CD14-positive monocyte (primary cell): ENCODE data around the gene NCF2. TPM values are rescaled to one million over a fixed set of nuclear protein-coding genes. Genes with fewer than 3 reads are reported as not detected.

Experiments
- DNase-seq, 3 donors: peaks; one replicate each; pipeline ENCODE4 v3.0.0-alpha.2; 2011 to 2022
- H2AFZ ChIP-seq: 2 replicates; pipeline ENCODE4 v1.6.0; 2012; ENCODE audit warnings: mild to moderate bottlenecking, low read depth, low read length, inconsistent platforms; ENCODE audit not compliant: insufficient read depth, poor library complexity, severe bottlenecking
- H3K27ac ChIP-seq, 2 donors: 1 replicate in 1 of 2; 2 replicates in 1 of 2; pipeline ENCODE4 v1.5.1; 2012 to 2013; ENCODE audit warnings: low read length in 2 of 2, control low read depth in 1 of 2, inconsistent platforms in 1 of 2, low read depth in 1 of 2, mild to moderate bottlenecking in 1 of 2
- H3K27me3 ChIP-seq, 2 donors: one replicate each; pipeline versions ENCODE4 v1.6.0 to v1.6.1; 2011 to 2013; ENCODE audit warnings: low read length in 2 of 2; ENCODE audit not compliant: control insufficient read depth in 2 of 2, insufficient read depth in 2 of 2
- H3K36me3 ChIP-seq, 2 donors: replicated peaks in 1 of 2; 1 replicate in 1 of 2; 2 replicates in 1 of 2; pipeline versions ENCODE4 v1.5.1 to v1.6.1; 2012 to 2013; ENCODE audit warnings: low read length in 2 of 2, control low read depth in 1 of 2, inconsistent platforms in 1 of 2, mild to moderate bottlenecking in 1 of 2; ENCODE audit not compliant: insufficient read depth in 2 of 2, control insufficient read depth in 1 of 2
- H3K4me1 ChIP-seq, 2 donors: 1 replicate in 1 of 2; 2 replicates in 1 of 2; pipeline versions ENCODE4 v1.5.1 to v1.6.1; 2012 to 2013; ENCODE audit warnings: low read length in 2 of 2, control low read depth in 1 of 2, inconsistent platforms in 1 of 2, mild to moderate bottlenecking in 1 of 2, moderate library complexity in 1 of 2; ENCODE audit not compliant: insufficient read depth in 2 of 2, control insufficient read depth in 1 of 2
- H3K4me2 ChIP-seq: replicated peaks from 2 replicates; pipeline ENCODE3; 2012; ENCODE audit warnings: low read length, moderate library complexity, mild to moderate bottlenecking; ENCODE audit not compliant: poor library complexity, severe bottlenecking; ENCODE audit errors: extremely low read depth
- H3K4me3 ChIP-seq, 3 experiments: fragments of 200-600 bp in 1 of 3; sonication (generic) in 1 of 3; replicated peaks in 1 of 3; 1 replicate in 2 of 3; 2 replicates in 1 of 3; pipeline ENCODE4 v1.5.1; 2011 to 2013; ENCODE audit warnings: low read length in 3 of 3, mild to moderate bottlenecking in 3 of 3, control low read depth in 2 of 3, low read depth in 2 of 3, inconsistent platforms in 1 of 3, moderate library complexity in 1 of 3
- H3K79me2 ChIP-seq: 2 replicates; pipeline ENCODE4 v1.6.0; 2012; ENCODE audit warnings: mild to moderate bottlenecking, control low read depth, inconsistent platforms, low read length, moderate library complexity; ENCODE audit not compliant: insufficient read depth
- H3K9ac ChIP-seq: 2 replicates; pipeline ENCODE4 v1.6.0; 2017; ENCODE audit warnings: low read length, mild to moderate bottlenecking; ENCODE audit not compliant: insufficient read depth, poor library complexity, severe bottlenecking
- H3K9me3 ChIP-seq, 2 donors: replicated peaks in 1 of 2; 1 replicate in 1 of 2; 2 replicates in 1 of 2; pipeline versions ENCODE4 v1.5.1 to v1.6.1; 2012 to 2013; ENCODE audit warnings: low read length in 2 of 2, control low read depth in 1 of 2; ENCODE audit not compliant: control insufficient read depth in 1 of 2, insufficient read depth in 1 of 2
- H4K20me1 ChIP-seq: 2 replicates; pipeline ENCODE4 v1.6.0; 2012; ENCODE audit warnings: mild to moderate bottlenecking, low read length, control low read depth, moderate library complexity; ENCODE audit not compliant: insufficient read depth
- H3K27ac Mint-ChIP-seq, 7 donors: one replicate each; pipeline ENCODE4 v1.8.0; 2020; ENCODE audit warnings: mild to moderate bottlenecking in 7 of 7, mixed read lengths in 7 of 7, moderate library complexity in 6 of 7, inconsistent platforms in 2 of 7
- H3K27me3 Mint-ChIP-seq, 3 donors: one replicate each; pipeline ENCODE4 v1.8.0; 2021 to 2022; ENCODE audit warnings: low read depth in 3 of 3, mild to moderate bottlenecking in 3 of 3, mixed read lengths in 3 of 3, moderate library complexity in 3 of 3, inconsistent platforms in 1 of 3
- H3K36me3 Mint-ChIP-seq, 2 donors: one replicate each; pipeline ENCODE4 v1.8.0; 2020; ENCODE audit warnings: mixed read lengths in 2 of 2, inconsistent platforms in 1 of 2, mild to moderate bottlenecking in 1 of 2
- H3K4me1 Mint-ChIP-seq: one replicate; pipeline ENCODE4 v1.8.0; 2020; ENCODE audit warnings: mild to moderate bottlenecking, mixed read lengths
- H3K4me3 Mint-ChIP-seq, 2 donors: one replicate each; pipeline ENCODE4 v1.8.0; 2020; ENCODE audit warnings: mild to moderate bottlenecking in 2 of 2, mixed read lengths in 2 of 2, moderate library complexity in 1 of 2
- H3K9me3 Mint-ChIP-seq, 7 donors: one replicate each; pipeline ENCODE4 v1.8.0; 2020 to 2022; ENCODE audit warnings: mixed read lengths in 7 of 7, mild to moderate bottlenecking in 6 of 7, moderate library complexity in 6 of 7, inconsistent platforms in 2 of 7
- WGBS: methylation state at CpG from one replicate; pipeline ENCODE4 v1.1.5; 2013; ENCODE audit warnings: missing lambda C conversion rate; ENCODE audit not compliant: insufficient coverage; 5-methylcytosine and 5-hydroxymethylcytosine counted together
- intact Hi-C, 2 donors: fragments of 100-400 bp; cut with micrococcal nuclease; formaldehyde crosslinking; loops; one replicate each; pipeline versions ENCODE4 v1.15.0 to v1.15.1; 2023
- polyA plus RNA-seq, 3 donors: library from polyadenylated mRNA; depleted of rRNA in 1 of 3; unstranded in 2 of 3; stranded (reverse) in 1 of 3; fragments of 300-500 nt in 2 of 3; fragments of >200 nt in 1 of 3; fragmentation: Illumina TruSeq in 2 of 3; gene quantifications; 1 replicate in 2 of 3; 2 replicates in 1 of 3; pipeline ENCODE4 v1.2.3, GENCODE V29; 2012 to 2021
- TF ChIP-seq, protein P1 (sequence below): fragments of 200-600 bp; IDR thresholded peaks from one replicate; pipeline ENCODE4 v1.8.0; 2022; ENCODE audit warnings: antibody characterized with exemption, mild to moderate bottlenecking

Gene NCF2
- polyA plus RNA-seq, 3 donors = 509 to 697 (median 557) TPM

- Mint-ChIP-seq H3K27ac (peak overlapping the region; percentile 96 to 99 (median 97)), H3K4me1 (peaks cover 85% of the 10 kb centered on the region), H3K27me3 (no peaks in the 10 kb centered on the region), H3K4me3 (no peak overlapping the region), H3K36me3 (peaks cover 78 to 96% of the 10 kb centered on the region in 2 donors), H3K9me3 (peaks cover 0 to 1% (median 0%) of the 10 kb centered on the region in 7 donors)
- Histone ChIP-seq H3K36me3 (peaks cover 67 to 70% of the 10 kb centered on the region in 2 donors), H3K9ac (peak overlapping the region; percentile 30), H4K20me1 (peaks cover 83% of the 10 kb centered on the region), H3K79me2 (peaks cover 92% of the 10 kb centered on the region), H3K4me2 (peak overlapping the region; percentile 39), H3K4me3 (peak overlapping the region in 1 of 3 experiments; percentile 44), H3K27me3 (no peaks in the 10 kb centered on the region), H3K9me3 (no peaks in the 10 kb centered on the region), H3K4me1 (peaks cover 95 to 97% of the 10 kb centered on the region in 2 donors), H3K27ac (peak overlapping the region; percentile 76 to 90), H2AFZ (no peak overlapping the region)
- TF ChIP-seq, protein P1, sequence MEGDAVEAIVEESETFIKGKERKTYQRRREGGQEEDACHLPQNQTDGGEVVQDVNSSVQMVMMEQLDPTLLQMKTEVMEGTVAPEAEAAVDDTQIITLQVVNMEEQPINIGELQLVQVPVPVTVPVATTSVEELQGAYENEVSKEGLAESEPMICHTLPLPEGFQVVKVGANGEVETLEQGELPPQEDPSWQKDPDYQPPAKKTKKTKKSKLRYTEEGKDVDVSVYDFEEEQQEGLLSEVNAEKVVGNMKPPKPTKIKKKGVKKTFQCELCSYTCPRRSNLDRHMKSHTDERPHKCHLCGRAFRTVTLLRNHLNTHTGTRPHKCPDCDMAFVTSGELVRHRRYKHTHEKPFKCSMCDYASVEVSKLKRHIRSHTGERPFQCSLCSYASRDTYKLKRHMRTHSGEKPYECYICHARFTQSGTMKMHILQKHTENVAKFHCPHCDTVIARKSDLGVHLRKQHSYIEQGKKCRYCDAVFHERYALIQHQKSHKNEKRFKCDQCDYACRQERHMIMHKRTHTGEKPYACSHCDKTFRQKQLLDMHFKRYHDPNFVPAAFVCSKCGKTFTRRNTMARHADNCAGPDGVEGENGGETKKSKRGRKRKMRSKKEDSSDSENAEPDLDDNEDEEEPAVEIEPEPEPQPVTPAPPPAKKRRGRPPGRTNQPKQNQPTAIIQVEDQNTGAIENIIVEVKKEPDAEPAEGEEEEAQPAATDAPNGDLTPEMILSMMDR = no peak
- 85% methylated on average over 12 of the region's 12 CpGs for WGBS
- intact Hi-C loops = loop anchor here (5.0 kb wide), 2 partner anchors 45 to 50 kb away; no protein-coding TSS in a partner anchor
- DNase-seq = no peak
These were observed 8.1 kb downstream of the NCF2 start for GRCh38 chr1:183582021-183582713.

GRCh38 chr1:183580281-183580682 is 10.0 kb downstream of the NCF2 start:
- Mint-ChIP-seq H3K4me3 (peak overlapping the region in 1 of 2 donors; percentile 15), H3K27me3 (no peaks in the 10 kb centered on the region), H3K9me3 (peaks cover 0 to 1% (median 0%) of the 10 kb centered on the region in 7 donors), H3K27ac (peak overlapping the region; percentile 87 to 98 (median 92)), H3K36me3 (peaks cover 80 to 96% of the 10 kb centered on the region in 2 donors), H3K4me1 (peaks cover 68% of the 10 kb centered on the region)
- H4K20me1 ChIP-seq = peaks cover 86% of the 10 kb centered on the region
- H3K36me3 ChIP-seq = peaks cover 68 to 70% of the 10 kb centered on the region in 2 donors
- 0% methylated on average over 7 of the region's 8 CpGs for WGBS
- peaks cover 92% of the 10 kb centered on the region for H3K79me2 ChIP-seq
- H3K4me2 ChIP-seq = peak overlapping the region; percentile 45
- peak overlapping the region; percentile 9 for H3K9ac ChIP-seq
- no peaks in the 10 kb centered on the region for H3K27me3 ChIP-seq
- H3K27ac ChIP-seq = peak overlapping the region; percentile 72 to 76
- no peaks in the 10 kb centered on the region for H3K9me3 ChIP-seq
- DNase-seq = peak; percentile 87 to 96 (median 91)
- H2AFZ ChIP-seq = no peak overlapping the region
- H3K4me1 ChIP-seq = peaks cover 76 to 78% of the 10 kb centered on the region in 2 donors
- TF ChIP-seq, protein P1 = no peak
- H3K4me3 ChIP-seq = peak overlapping the region in 1 of 3 experiments; percentile 20
- intact Hi-C loops = loop anchor here (5.0 kb wide), 2 partner anchors 47 to 52 kb away; no protein-coding TSS in a partner anchor
